IPS DF 6.9 (cell line): ENCODE data around the gene KBTBD4.
"Not testable (repeated sequence)": the region's sequence is repeated elsewhere in the genome, so short reads cannot be mapped to it uniquely, and the experiment has no call there.

Experiments
- DNase-seq: peaks from one replicate; pipeline ENCODE4 v3.0.0-alpha.2; 2013; ENCODE audit warnings: low read depth, low spot score
- H3K27ac ChIP-seq: one replicate; pipeline ENCODE4 v1.5.1; 2013; ENCODE audit warnings: low read length, control low read depth
- H3K27me3 ChIP-seq: 2 replicates; pipeline ENCODE4 v1.6.1; 2013; ENCODE audit warnings: mild to moderate bottlenecking, low read length; ENCODE audit not compliant: control insufficient read depth, insufficient read depth
- H3K36me3 ChIP-seq: 2 replicates; pipeline ENCODE4 v1.6.1; 2013; ENCODE audit warnings: low read length; ENCODE audit not compliant: control insufficient read depth, insufficient read depth
- H3K4me1 ChIP-seq: 2 replicates; pipeline ENCODE4 v1.6.1; 2013; ENCODE audit warnings: low read length; ENCODE audit not compliant: control insufficient read depth, insufficient read depth
- H3K4me3 ChIP-seq: 2 replicates; pipeline ENCODE4 v1.5.1; 2013; ENCODE audit warnings: mild to moderate bottlenecking, low read length
- H3K9me3 ChIP-seq: 2 replicates; pipeline ENCODE4 v1.6.1; 2013; ENCODE audit warnings: low read length, inconsistent platforms; ENCODE audit not compliant: control insufficient read depth, insufficient read depth
- WGBS: extraction: QIAGEN DNeasy Blood & Tissue Kit; methylation state at CpG from one replicate; pipeline ENCODE4 v1.1.7; 2013; ENCODE audit warnings: mixed read lengths, missing lambda C conversion rate; ENCODE audit not compliant: insufficient read length, insufficient coverage; 5-methylcytosine and 5-hydroxymethylcytosine counted together

The KBTBD4 gene

GRCh38 chr11:47529951-47530350 is 48.8 kb downstream of the KBTBD4 start:
- Histone ChIP-seq H3K4me3 (no peak overlapping the region), H3K4me1 (peaks cover 4% of the 10 kb centered on the region; the same call in 1 of the 2 replicates), H3K27me3 (no peaks in the 10 kb centered on the region), H3K9me3 (no peaks in the 10 kb centered on the region), H3K36me3 (no peaks in the 10 kb centered on the region), H3K27ac (no peak overlapping the region)
- WGBS = no CpG with 5 or more reads among the region's 4 CpGs
- DNase-seq = no peak

GRCh38 chr11:47527186-47527585 is 51.6 kb downstream of the KBTBD4 start:
- Histone ChIP-seq H3K27me3 (no peaks in the 10 kb centered on the region), H3K36me3 (no peaks in the 10 kb centered on the region), H3K4me1 (peaks cover 7% of the 10 kb centered on the region), H3K27ac (no peak overlapping the region), H3K9me3 (no peaks in the 10 kb centered on the region), H3K4me3 (no peak overlapping the region)
- no peak for DNase-seq
- no CpG with 5 or more reads among the region's 6 CpGs for WGBS

GRCh38 chr11:47526032-47526431 is 52.7 kb downstream of the KBTBD4 start:
- no CpG with 5 or more reads among the region's 9 CpGs for WGBS
- not testable (repeated sequence) for H3K36me3 ChIP-seq, H3K9me3 ChIP-seq, DNase-seq, H3K27me3 ChIP-seq, H3K4me1 ChIP-seq, H3K4me3 ChIP-seq, H3K27ac ChIP-seq

GRCh38 chr11:47524291-47524874 is 54.4 kb downstream of the KBTBD4 start:
- WGBS = no CpG with 5 or more reads among the region's 9 CpGs
- Histone ChIP-seq H3K4me3 (no peak overlapping the region), H3K36me3 (no peaks in the 10 kb centered on the region), H3K27me3 (no peaks in the 10 kb centered on the region), H3K9me3 (no peaks in the 10 kb centered on the region), H3K27ac (no peak overlapping the region), H3K4me1 (peaks cover 7% of the 10 kb centered on the region)
- no peak for DNase-seq

- Histone ChIP-seq H3K4me1 (peaks cover 7% of the 10 kb centered on the region), H3K9me3 (no peaks in the 10 kb centered on the region), H3K36me3 (no peaks in the 10 kb centered on the region), H3K27ac (no peak overlapping the region), H3K27me3 (no peaks in the 10 kb centered on the region), H3K4me3 (no peak overlapping the region)
- no CpG with 5 or more reads among the region's 3 CpGs for WGBS
- no peak for DNase-seq
These were observed 55.1 kb downstream of the KBTBD4 start for GRCh38 chr11:47523490-47524225.
